NCI-H1436 (cell line): ENCODE data around the gene AGPAT4.
"Not testable (repeated sequence)": the region's sequence is repeated elsewhere in the genome, so short reads cannot be mapped to it uniquely, and the experiment has no call there.

ENCODE experiments used
- DNase-seq: peaks from one replicate; lab custom pipeline; 2025; lab: John Stamatoyannopoulos, UW

The AGPAT4 gene

GRCh38 chr6:161227004-161227960 lies 46.6 kb downstream of the AGPAT4 start:
- DNase-seq = no peak

DNA sequence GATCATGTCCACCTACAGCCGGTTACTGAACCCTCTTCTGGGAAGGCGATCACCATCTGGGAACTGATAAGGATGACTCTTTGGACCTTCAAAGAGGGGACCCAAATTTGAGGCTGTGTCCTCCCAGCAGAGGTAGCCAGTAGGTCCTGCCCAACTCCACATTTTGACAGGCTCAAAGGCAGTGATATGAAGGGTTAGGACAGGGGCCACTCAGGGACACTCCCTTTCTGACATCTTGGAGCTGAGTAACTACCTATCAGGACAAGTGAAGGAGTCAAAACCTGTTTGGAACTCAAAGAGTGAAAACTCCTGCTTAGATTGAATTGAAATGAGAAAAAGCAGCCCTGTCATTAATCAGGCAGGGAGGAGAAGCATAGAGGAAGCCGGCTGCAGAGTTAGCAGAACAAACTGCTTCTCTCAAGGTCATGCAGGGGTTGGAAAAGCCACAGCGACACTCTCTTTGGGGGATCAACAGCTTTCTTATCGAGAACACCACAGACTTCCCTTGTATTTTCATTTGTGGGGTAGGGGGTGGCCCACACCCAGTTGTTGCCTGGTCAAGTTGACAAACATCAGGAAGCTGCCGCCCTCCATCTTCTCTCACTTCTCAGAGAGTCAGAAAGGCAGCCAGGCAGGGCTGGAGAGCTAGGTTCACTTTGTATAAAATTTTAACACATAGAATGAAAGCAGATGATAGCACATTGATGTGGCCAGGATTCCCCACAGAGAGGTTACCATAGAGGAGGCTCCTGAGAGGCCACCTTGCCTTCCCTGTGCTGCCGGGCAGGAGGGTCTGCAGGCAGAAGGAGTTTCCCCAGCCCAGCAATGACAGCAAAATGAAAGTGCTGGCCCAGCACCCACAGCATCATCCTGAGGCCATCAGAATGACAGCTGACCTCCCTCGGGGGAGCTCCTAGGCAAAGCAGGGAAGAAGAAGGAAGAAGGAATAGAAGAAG lies 47.6 kb downstream of the AGPAT4 start:
- no peak for DNase-seq

- DNase-seq = no peak
These were observed 48.2 kb downstream of the AGPAT4 start for GRCh38 chr6:161225681-161226008.

DNA sequence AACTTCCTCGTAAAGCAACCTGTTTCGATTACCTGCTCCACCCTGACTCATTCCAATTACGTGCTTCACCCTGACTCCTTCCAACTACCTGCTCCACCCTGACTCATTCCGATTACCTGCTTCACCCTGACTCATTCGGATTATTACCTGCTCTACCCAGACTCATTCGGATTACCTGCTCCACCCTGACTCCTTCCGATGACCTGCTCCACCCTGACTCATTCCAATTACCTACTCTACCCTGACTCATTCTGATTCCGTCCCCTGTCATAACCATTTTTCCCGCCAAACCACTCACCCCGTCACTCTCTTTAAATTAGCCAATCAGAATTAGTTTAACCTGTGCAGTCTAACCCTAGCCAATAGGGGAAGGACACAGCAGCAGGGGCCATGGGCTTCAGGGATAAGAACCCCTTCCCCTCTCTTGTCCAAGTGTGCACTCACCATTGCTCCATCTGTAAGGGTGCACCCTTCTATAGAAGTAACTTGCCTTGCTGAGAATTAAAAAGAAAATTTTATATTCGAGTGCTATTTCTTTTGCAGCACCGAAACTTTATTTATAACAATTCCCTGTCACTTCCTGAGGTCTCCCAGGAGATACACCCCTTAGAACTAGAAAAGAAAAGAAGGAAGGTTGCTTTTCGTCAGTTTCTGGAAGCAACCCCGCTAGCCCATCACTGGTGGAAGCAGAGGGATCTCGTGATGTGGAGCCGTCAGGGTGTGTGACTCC lies 48.7 kb downstream of the AGPAT4 start:
- DNase-seq = not testable (repeated sequence)

- DNase-seq = no peak
These were observed 50.2 kb downstream of the AGPAT4 start for GRCh38 chr6:161223646-161224045.

- no peak for DNase-seq
These were observed 51.1 kb downstream of the AGPAT4 start for GRCh38 chr6:161222706-161223234.

DNA sequence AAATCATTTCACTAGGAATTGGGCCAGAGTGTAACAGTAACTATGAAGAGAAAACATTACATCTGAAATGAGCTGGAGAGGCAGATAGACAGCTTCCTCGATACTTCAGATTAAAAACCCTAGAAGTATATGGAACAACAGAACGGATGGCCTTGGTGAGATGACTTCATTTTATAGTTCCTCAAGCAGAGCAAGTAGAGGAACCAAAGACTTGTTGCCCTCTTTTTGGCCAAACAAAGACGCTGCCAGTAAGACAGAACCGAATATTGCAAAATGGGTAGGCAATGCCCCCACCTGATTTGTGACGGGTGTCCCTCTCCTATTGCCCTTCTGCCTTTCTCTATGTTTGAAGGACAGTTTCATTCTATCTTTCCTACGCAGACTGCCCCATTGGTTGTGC lies 53.5 kb downstream of the AGPAT4 start:
- no peak for DNase-seq

DNA sequence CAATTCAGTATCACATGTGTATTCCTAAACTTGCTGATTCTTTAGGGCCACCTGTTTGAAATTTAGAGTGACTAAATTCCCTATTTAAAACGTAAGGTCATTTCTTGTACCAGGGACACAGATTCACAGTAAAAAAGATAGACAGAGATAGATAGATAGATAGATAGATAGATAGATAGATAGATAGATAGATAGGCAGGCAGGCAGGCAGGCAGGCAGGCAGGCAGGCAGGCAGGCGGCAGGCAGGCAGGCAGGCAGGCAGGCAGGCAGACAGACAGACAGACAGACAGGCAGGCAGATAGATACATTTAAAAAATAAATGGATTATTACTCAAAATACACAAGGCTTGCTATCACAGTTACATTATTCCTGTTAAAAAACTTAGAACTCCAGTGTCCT lies 54.2 kb downstream of the AGPAT4 start:
- DNase-seq = no peak

DNA sequence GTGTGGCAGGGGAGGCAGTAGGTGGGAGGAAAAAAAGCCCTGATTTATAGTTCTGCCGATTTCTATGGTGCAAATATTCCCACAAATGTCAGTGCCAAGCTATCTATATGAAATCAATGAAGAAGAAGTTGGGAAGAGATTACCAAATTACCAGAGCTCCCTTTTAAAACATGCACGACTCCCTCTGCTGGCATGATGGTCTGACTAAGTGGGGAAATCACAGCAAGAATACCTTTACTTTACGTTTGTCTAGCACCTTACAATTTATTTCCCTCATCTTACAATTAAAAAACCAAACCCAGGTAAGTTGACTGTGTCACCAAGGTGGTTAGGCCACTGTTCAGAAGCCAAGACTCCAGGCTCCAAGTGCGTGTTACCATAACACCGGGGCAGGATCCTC lies 55.6 kb downstream of the AGPAT4 start:
- DNase-seq = no peak

DNA sequence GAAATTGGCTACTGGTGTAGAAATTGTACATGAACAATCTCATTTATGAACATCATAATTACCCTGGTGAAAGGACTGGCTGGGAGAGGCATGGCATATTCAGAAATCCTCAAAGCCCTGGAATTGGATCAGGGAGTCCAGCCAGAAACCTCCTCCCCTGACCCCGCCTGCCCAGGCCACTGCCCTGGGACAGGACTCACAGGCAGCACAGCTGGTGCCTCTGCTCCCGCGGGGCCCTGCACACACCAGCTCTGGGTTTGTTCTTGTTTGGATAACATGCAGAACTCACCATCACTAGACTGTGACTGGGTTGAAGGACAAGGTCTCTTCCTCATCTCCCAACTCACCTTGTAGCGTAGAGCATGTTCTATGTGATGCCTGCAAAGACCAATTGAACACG lies 56.2 kb downstream of the AGPAT4 start:
- DNase-seq = no peak

DNA sequence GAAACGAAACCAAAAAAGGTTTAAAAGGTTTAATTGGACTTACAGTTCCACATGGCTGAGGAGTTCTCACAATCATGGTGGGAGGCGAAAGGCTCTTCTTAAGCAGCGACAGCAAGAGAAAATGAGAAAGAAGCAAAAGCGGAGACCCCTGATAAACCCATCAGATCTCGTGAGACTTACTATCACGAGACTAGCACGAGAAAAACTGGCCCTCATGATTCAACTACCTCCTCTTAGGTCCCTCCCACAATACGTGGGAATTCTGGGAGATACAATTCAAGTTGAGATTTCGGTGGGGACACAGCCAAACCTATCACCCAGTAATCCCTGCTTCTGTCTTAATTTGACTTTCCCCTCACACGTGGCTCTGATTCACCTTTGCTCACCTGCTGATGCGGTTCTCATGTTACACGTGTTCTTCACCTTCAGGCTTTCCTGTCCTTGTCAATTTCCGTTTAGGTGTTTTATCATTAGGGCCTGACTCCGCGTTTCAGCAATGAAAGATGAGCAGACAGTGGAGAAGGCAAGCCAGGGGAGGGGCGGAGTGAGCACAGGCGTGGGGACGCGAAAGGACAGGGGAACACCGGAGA lies 57.1 kb downstream of the AGPAT4 start:
- DNase-seq = no peak

DNA sequence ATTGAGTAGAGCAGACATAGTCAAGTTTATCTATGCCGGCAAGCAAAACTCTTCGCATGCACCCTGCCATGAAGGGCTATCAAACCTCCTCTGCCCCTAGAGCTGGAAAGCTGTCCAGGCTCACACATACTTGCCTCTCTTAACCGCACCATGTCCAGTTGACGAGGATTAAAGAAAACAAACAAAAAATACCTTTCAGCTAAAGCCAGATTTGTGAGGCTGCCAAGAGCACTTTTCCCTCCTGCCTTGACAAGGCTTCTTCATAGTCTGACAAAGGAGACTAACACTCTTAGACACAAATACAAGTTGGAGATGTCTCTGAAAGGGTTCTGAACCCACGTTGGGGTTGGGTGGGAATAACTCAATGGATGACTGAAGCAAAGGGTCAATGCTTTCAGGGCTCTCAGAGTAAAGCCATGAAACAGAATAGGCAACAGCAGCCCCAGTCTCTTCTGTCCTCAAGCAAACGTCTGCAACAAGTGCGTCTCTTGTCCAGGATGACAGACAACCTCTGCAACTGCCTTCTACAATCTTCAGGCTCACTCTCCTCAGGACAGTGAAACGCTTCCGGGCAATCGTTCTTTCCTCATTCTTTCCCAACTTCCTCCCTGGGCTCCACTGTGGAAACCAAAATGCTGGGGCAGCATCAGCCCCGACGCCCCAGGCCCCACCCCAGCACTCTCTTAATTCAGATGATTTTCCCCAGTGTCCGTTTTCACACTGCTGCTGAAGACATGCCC lies 57.8 kb downstream of the AGPAT4 start:
- DNase-seq = no peak

- DNase-seq = no peak
These were observed 58.7 kb downstream of the AGPAT4 start for GRCh38 chr6:161215193-161215592.

DNA sequence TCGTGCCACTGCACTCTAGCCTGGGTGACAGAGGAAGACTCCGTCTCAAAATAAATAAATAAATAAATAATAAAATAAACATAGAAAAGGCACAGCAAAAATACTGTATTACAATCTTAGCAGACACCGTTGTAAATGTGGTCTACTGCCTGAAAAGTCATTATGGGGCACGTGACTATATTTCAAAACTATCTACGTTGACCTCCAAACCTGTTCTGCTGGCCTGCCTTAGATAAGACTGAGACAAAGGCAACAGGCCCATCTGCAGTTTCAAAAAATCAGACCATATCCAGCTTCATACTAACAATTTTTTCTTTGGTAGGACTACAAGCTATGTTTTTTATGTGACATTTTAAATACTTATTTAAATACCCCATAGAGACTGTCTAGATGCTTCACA lies 59.1 kb downstream of the AGPAT4 start:
- DNase-seq = no peak

- DNase-seq = no peak
These were observed 61.0 kb downstream of the AGPAT4 start for GRCh38 chr6:161212902-161213301.

DNA sequence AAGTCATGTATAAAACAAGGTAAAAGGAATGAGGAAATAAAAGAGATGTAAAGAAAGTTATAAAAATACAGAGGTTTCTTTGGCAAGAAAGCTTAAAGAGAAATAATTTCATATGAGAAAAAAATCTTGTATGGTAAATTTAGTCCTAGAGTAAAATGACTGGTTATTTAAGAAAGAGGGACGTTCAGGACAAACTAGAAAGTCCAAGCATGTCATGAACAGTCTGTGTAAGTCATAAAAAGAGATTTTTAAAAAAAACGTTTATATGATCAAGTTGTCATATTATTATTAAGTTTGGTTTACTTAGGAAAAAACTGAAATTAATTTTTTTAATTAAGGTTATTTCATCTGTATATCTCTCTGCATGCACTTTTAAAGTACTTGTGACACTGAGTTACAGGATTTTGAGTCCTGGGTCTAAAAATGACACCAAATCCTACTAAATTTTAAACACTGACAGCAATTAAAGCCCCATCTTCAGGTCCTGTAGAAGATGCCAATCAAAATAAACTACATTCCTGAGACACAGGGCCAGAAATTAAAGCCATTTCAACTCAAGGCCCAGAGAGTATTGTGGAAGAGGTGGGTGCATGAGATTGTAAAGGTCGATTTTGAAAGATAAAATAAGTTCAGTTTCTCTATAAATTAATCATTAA lies 62.4 kb downstream of the AGPAT4 start:
- DNase-seq = no peak

- DNase-seq = no peak
These were observed 63.0 kb downstream of the AGPAT4 start for GRCh38 chr6:161210857-161211256.

GRCh38 chr6:161207200-161207599 lies 66.7 kb downstream of the AGPAT4 start:
- DNase-seq = no peak

- no peak for DNase-seq
These were observed 68.8 kb downstream of the AGPAT4 start for GRCh38 chr6:161204866-161205557.
